Heart right ventricle (tissue), 16 donors: Measurements from ENCODE around the gene MYH11. TPM values are rescaled to one million over a fixed set of nuclear protein-coding genes. Genes with fewer than 3 reads are reported as not detected.

Experiments
- ATAC-seq, 8 donors: fragments of 200-7000 bp; cut with Tn5 transposase; one replicate each; pipeline ENCODE4 v1.9.1; 2020; ENCODE audit warnings: mild to moderate bottlenecking in 8 of 8, moderate library complexity in 8 of 8, moderate number of reproducible peaks in 1 of 8
- DNase-seq, 2 donors: peaks; one replicate each; pipeline ENCODE4 v3.0.0-alpha.2; 2020
- H3K27ac ChIP-seq, 10 donors: fragments of 200-600 bp; sonication (generic) in 2 of 10; one replicate each; pipeline versions ENCODE4 v1.5.0 to v1.8.0; 2020 to 2022; ENCODE audit warnings: mild to moderate bottlenecking in 3 of 10
- H3K27me3 ChIP-seq, 7 donors: fragments of 200-600 bp; one replicate each; pipeline ENCODE4 v1.8.0; 2021 to 2022; ENCODE audit warnings: mild to moderate bottlenecking in 2 of 7
- H3K36me3 ChIP-seq, 9 donors: fragments of 200-600 bp; sonication (generic) in 1 of 9; one replicate each; pipeline versions ENCODE4 v1.5.0 to v1.8.0; 2020 to 2022; ENCODE audit warnings: mild to moderate bottlenecking in 2 of 9
- H3K4me1 ChIP-seq, 9 donors: fragments of 200-600 bp; sonication (generic) in 1 of 9; one replicate each; pipeline versions ENCODE4 v1.5.0 to v1.8.0; 2020 to 2022; ENCODE audit warnings: mild to moderate bottlenecking in 4 of 9
- H3K4me3 ChIP-seq, 10 donors: fragments of 200-600 bp; sonication (generic) in 2 of 10; one replicate each; pipeline versions ENCODE4 v1.5.0 to v1.8.0; 2020 to 2022; ENCODE audit warnings: mild to moderate bottlenecking in 7 of 10, moderate library complexity in 2 of 10
- H3K9me3 ChIP-seq, 11 donors: fragments of 200-600 bp in 10 of 11; sonication (generic) in 2 of 11; one replicate each; pipeline versions ENCODE4 v1.5.0 to v1.8.0; 2013 to 2022; ENCODE audit warnings: mild to moderate bottlenecking in 2 of 11, control low read depth in 1 of 11, moderate library complexity in 1 of 11
- CTCF ChIP-seq, 9 donors: fragments of 200-600 bp; sonication (generic) in 2 of 9; IDR thresholded peaks; one replicate each; pipeline versions ENCODE4 v1.5.0 to v1.8.0; 2021 to 2022; ENCODE audit warnings: antibody characterized with exemption in 9 of 9, mild to moderate bottlenecking in 5 of 9, moderate library complexity in 1 of 9
- WGBS, 2 donors: extraction: QIAGEN DNeasy Blood & Tissue Kit; methylation state at CpG; one replicate each; pipeline ENCODE4 v1.1.7; 2013; ENCODE audit warnings: inconsistent platforms in 1 of 2; 5-methylcytosine and 5-hydroxymethylcytosine counted together
- intact Hi-C, 10 donors: fragments of 100-400 bp; cut with DNase I; formaldehyde crosslinking; loops; one replicate each; pipeline versions ENCODE4 v1.11.1 to v1.14.2; 2022
- polyA plus RNA-seq, 2 donors: library from polyadenylated mRNA; stranded (reverse); fragments of 200-250 nt; gene quantifications; one replicate each; pipeline ENCODE4 v1.2.3, GENCODE V29; 2013
- total RNA-seq, 10 donors: library from RNA; stranded (reverse); fragmentation: NEBNext Ultra II Directional in 3 of 10; extraction: Animal tissue kit (Norgen Biotek cat#: 25700) in 3 of 10; gene quantifications; one replicate each; pipeline versions ENCODE4 v1.2.1 to v1.2.4, GENCODE V29; 2021 to 2023
- donor health status: Arrhythmogenic right ventricular cardiomyopathy.
- donor health status: ischemic (EF 13 %, LVEDD 7.1; RV severe dilation, severe dysfunction).
- donor health status: healthy with polysubstance abuse.
- donor health status: DM: no; HTN: yes; CAD: no.
- donor health status: DM: no; HTN: no; CAD: no.
- donor health status: ischemic (EF 25% LVEDD 6.9; RV normal size, moderate dysfunction).
- donor health status: ischemic (EF 25% LVEDD 5.7; RV mildly dilated, moderate dysfunction).
- donor health status: healthy.
- donor health status: DM: yes; HTN: yes; CAD: no.
- donor health status: Ischemic cardiomyopathy.
- donor health status: ischemic (EF 35%, LVEDD 5.7; RV mildly dilated, moderate dysfunction).
- donor health status: nonischemic (EF 11% LVEDD 7.7; RV severe dilation, severe dysfunction).
- donor health status: DM: yes; HTN: yes; CAD: no.
- donor health status: PGD.
- donor health status: ischemic (EF 29% LVEDD 5.4; RV normal size, mild dysfunction).
- donor health status: nonischemic (EF 23%, LVEDD 6.1; RV moderate dilation, normal function).

Gene MYH11
- total and polyA plus RNA-seq, 12 donors: 9.8 to 46.7 (median 23.5) TPM

- intact Hi-C loops: loop anchor here in 7 of 10 donors (2.0 to 10.0 kb wide), 6 partner anchors 60 to 283 kb away; partner anchors contain the start of gene MARF1 (in 2 of the 7)
- no peak for TF ChIP-seq CTCF (IDR thresholded peaks at IDR 0.05)
- WGBS, 2 donors: 79 to 86% methylated on average over 8 of the region's 8 CpGs
- no peak overlapping the region for H3K4me3 ChIP-seq
- peaks cover 0 to 14% (median 0%) of the 10 kb centered on the region in 9 donors for H3K4me1 ChIP-seq
- H3K27me3 ChIP-seq: no peaks in the 10 kb centered on the region
- DNase-seq: no peak
- peaks cover 0 to 72% (median 14%) of the 10 kb centered on the region in 9 donors for H3K36me3 ChIP-seq
- peak in 1 of 8 donors; percentile 17 for ATAC-seq
- no peaks in the 10 kb centered on the region for H3K9me3 ChIP-seq
- H3K27ac ChIP-seq: no peak overlapping the region
Observed at GRCh38 chr16:15705064-15705565, 151.7 kb downstream of the MYH11 start.

- Histone ChIP-seq H3K27ac (no peak overlapping the region), H3K4me1 (peaks cover 0 to 14% (median 0%) of the 10 kb centered on the region in 9 donors), H3K9me3 (no peaks in the 10 kb centered on the region), H3K36me3 (peaks cover 0 to 72% (median 19%) of the 10 kb centered on the region in 9 donors), H3K4me3 (no peak overlapping the region), H3K27me3 (no peaks in the 10 kb centered on the region)
- WGBS, 2 donors: 67 to 79% methylated on average over 8 of the region's 8 CpGs
- TF ChIP-seq CTCF (IDR thresholded peaks at IDR 0.05): peak; percentile 63 to 87 (median 83)
- ATAC-seq (peak; percentile 57 to 91 (median 84)), DNase-seq (peak; percentile 68 to 81)
- intact Hi-C loops: loop anchor here in 9 of 10 donors (2.0 to 10.0 kb wide), 7 partner anchors 60 to 280 kb away; partner anchors contain the start of gene MARF1 (in 5 of the 9)
Observed at GRCh38 chr16:15704545-15704987, 152.3 kb downstream of the MYH11 start.

- WGBS, 2 donors: 77 to 85% methylated on average over 14 of the region's 14 CpGs
- Histone ChIP-seq H3K4me3 (no peak overlapping the region), H3K36me3 (peaks cover 0 to 72% (median 28%) of the 10 kb centered on the region in 9 donors), H3K27ac (no peak overlapping the region), H3K4me1 (peaks cover 0 to 14% (median 0%) of the 10 kb centered on the region in 9 donors), H3K9me3 (no peaks in the 10 kb centered on the region), H3K27me3 (no peaks in the 10 kb centered on the region)
- intact Hi-C loops: loop anchor here in 8 of 10 donors (5.0 to 10.0 kb wide), 6 partner anchors 58 to 278 kb away; partner anchors contain the start of gene MARF1 (in 4 of the 8)
- ATAC-seq: no peak
- no peak for TF ChIP-seq CTCF (IDR thresholded peaks at IDR 0.05)
- no peak for DNase-seq
Observed at GRCh38 chr16:15703029-15703736, 153.6 kb downstream of the MYH11 start.
